RWPE2 (cell line): ENCODE results near the gene PRKG1.
A peak's percentile ranks its signal among the peaks of the same experiment; 100 is the strongest.

Experiments used
- ATAC-seq: fragments of 200-7000 bp; cut with Tn5 transposase; 3 replicates; pipeline ENCODE4 v1.9.1; 2021; ENCODE audit warnings: low read depth
- DNase-seq: peaks from one replicate; pipeline ENCODE4 v3.0.0-alpha.2; 2020; ENCODE audit warnings: low spot score
- H3K27ac ChIP-seq: fragments of 450-650 bp; 2 replicates; pipeline ENCODE4 v1.5.1; 2017; ENCODE audit warnings: mild to moderate bottlenecking; ENCODE audit not compliant: poor library complexity, severe bottlenecking
- H3K27me3 ChIP-seq: fragments of 250-450 bp; sonication (Bioruptor Pico); 2 replicates; pipeline ENCODE4 v1.5.1; 2021; ENCODE audit warnings: mild to moderate bottlenecking, moderate library complexity; ENCODE audit not compliant: insufficient read depth, poor library complexity, severe bottlenecking
- H3K36me3 ChIP-seq: fragments of 250-450 bp; sonication (Bioruptor Pico); 2 replicates; pipeline ENCODE4 v1.5.1; 2020; ENCODE audit warnings: low read depth, mild to moderate bottlenecking, moderate library complexity
- H3K4me1 ChIP-seq: fragments of 250-450 bp; sonication (Bioruptor Pico); 2 replicates; pipeline ENCODE4 v1.5.1; 2021; ENCODE audit warnings: mild to moderate bottlenecking, moderate library complexity; ENCODE audit not compliant: insufficient read depth, poor library complexity, severe bottlenecking
- H3K4me3 ChIP-seq: fragments of 250-450 bp; sonication (Bioruptor Pico); 2 replicates; pipeline ENCODE4 v1.5.1; 2021; ENCODE audit warnings: mild to moderate bottlenecking, moderate library complexity; ENCODE audit not compliant: severe bottlenecking
- H3K9me3 ChIP-seq: fragments of 250-450 bp; sonication (Bioruptor Pico); 2 replicates; pipeline ENCODE4 v1.5.1; 2021; ENCODE audit warnings: mild to moderate bottlenecking, moderate library complexity; ENCODE audit not compliant: severe bottlenecking
- TF ChIP-seq, protein P1 (sequence below): fragments of 450-650 bp; IDR thresholded peaks from one replicate; pipeline ENCODE4 v1.5.1; 2017; ENCODE audit warnings: mild to moderate bottlenecking, moderate library complexity; ENCODE audit not compliant: poor library complexity, severe bottlenecking

The PRKG1 gene

DNA sequence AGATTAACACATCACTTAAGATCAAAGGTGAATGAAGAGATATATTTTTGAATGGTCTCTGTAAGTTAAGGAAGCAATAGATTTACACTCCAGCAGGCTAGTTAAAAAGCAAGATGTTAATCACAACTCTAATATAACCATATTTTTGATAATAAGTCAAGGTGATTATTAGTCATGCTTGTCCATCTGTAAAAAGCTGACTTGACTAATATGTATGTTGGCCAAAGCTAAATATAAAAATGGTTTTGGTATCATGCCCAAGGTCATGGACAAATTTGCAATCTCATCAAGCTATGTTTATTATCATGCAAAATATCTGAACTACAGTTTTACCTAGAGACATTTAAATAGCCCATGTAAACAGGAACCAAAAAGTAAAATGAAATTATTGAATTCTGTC lies 727.7 kb downstream of the PRKG1 start:
- Histone ChIP-seq H3K4me1 (no peaks in the 10 kb centered on the region), H3K27me3 (no peaks in the 10 kb centered on the region), H3K9me3 (no peaks in the 10 kb centered on the region), H3K36me3 (no peaks in the 10 kb centered on the region), H3K27ac (no peak overlapping the region), H3K4me3 (no peak overlapping the region)
- DNase-seq, result no peak
- TF ChIP-seq, protein P1, sequence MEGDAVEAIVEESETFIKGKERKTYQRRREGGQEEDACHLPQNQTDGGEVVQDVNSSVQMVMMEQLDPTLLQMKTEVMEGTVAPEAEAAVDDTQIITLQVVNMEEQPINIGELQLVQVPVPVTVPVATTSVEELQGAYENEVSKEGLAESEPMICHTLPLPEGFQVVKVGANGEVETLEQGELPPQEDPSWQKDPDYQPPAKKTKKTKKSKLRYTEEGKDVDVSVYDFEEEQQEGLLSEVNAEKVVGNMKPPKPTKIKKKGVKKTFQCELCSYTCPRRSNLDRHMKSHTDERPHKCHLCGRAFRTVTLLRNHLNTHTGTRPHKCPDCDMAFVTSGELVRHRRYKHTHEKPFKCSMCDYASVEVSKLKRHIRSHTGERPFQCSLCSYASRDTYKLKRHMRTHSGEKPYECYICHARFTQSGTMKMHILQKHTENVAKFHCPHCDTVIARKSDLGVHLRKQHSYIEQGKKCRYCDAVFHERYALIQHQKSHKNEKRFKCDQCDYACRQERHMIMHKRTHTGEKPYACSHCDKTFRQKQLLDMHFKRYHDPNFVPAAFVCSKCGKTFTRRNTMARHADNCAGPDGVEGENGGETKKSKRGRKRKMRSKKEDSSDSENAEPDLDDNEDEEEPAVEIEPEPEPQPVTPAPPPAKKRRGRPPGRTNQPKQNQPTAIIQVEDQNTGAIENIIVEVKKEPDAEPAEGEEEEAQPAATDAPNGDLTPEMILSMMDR, result no peak
- no peak for ATAC-seq

DNA sequence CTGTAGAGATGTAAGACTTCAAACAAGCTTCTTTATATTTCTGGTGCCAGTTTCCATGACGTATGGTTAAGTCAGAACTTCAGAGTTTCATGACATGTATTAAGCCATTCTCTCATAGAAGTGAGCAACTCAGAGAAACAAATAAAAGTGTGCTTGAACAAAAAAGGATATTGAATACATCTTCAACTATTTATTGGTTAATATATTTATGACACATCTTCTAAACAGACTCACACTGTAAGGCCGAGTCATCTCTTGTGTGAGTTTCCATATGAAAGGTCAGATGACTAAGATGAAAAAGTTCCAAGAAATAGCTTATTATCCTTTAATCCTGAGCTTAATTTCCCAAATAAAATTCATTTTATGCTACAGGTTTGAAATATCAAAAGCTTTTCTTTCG lies 730.6 kb downstream of the PRKG1 start:
- DNase-seq (no peak), ATAC-seq (peak; percentile 64; the same call in 2 of the 3 replicates)
- H3K36me3 ChIP-seq, result no peaks in the 10 kb centered on the region
- no peaks in the 10 kb centered on the region for H3K9me3 ChIP-seq
- no peaks in the 10 kb centered on the region for H3K27me3 ChIP-seq
- TF ChIP-seq, protein P1, result no peak
- H3K4me3 ChIP-seq, result no peak overlapping the region
- H3K4me1 ChIP-seq, result no peaks in the 10 kb centered on the region
- no peak overlapping the region for H3K27ac ChIP-seq

GRCh38 chr10:51806079-51806835 lies 732.0 kb downstream of the PRKG1 start:
- no peak for ATAC-seq
- Histone ChIP-seq H3K4me1 (no peaks in the 10 kb centered on the region), H3K27me3 (no peaks in the 10 kb centered on the region), H3K4me3 (no peak overlapping the region), H3K36me3 (no peaks in the 10 kb centered on the region), H3K27ac (no peak overlapping the region), H3K9me3 (no peaks in the 10 kb centered on the region)
- DNase-seq, result no peak
- TF ChIP-seq, protein P1, result no peak

DNA sequence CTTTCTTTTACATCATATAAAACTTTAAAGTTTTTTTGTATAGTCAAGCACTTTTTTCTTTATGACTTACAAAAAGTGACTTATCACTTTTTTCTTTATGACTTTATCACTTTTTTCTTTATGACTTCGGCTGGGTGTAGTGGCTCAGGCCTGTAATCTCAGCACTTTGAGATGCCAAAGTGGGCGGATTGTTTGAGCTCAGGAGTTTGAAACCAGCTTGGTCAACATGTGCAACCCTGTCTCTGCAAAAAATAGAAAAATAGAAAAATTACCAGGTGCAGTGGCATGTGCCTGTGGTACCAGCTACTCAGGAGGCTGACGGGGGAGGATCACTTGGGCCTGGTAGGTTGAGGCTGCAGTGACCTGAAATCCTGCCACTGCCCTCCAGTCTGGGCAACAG lies 733.9 kb downstream of the PRKG1 start:
- Histone ChIP-seq H3K27ac (no peak overlapping the region), H3K9me3 (no peaks in the 10 kb centered on the region), H3K4me1 (no peaks in the 10 kb centered on the region), H3K27me3 (no peaks in the 10 kb centered on the region), H3K36me3 (no peaks in the 10 kb centered on the region), H3K4me3 (no peak overlapping the region)
- DNase-seq, result no peak
- TF ChIP-seq, protein P1, result no peak
- no peak for ATAC-seq

GRCh38 chr10:51815723-51816122 lies 741.4 kb downstream of the PRKG1 start:
- ATAC-seq (no peak), DNase-seq (no peak)
- Histone ChIP-seq H3K9me3 (no peaks in the 10 kb centered on the region), H3K27ac (no peak overlapping the region), H3K27me3 (no peaks in the 10 kb centered on the region), H3K4me3 (no peak overlapping the region), H3K4me1 (no peaks in the 10 kb centered on the region), H3K36me3 (no peaks in the 10 kb centered on the region)
- TF ChIP-seq, protein P1, result no peak
